ENCODE data around the gene CSTB. TPM values are rescaled to one million over a fixed set of nuclear protein-coding genes. Genes with fewer than 3 reads are reported as not detected.
A peak's percentile ranks its signal among the peaks of the same experiment; 100 is the strongest.

The CSTB gene
- total and polyA plus RNA-seq, 2 experiments from 2014 or later = 24.1 to 120 TPM

GRCh38 chr21:43779660-43780059 lies 3.6 kb upstream of the CSTB start:
- WGBS (ENCODE audit: low lambda C conversion rate, missing lambda C conversion rate) = 84% methylated on average over 5 of the region's 5 CpGs
- no peaks in the 10 kb centered on the region for H3K27me3 ChIP-seq
- no peaks in the 10 kb centered on the region for H3K36me3 ChIP-seq (replicated peaks; ENCODE audit: insufficient read depth, low read depth)
- TF ChIP-seq EZH2 (IDR thresholded peaks at IDR 0.05; ENCODE audit: borderline replicate concordance) = no peak
- TF ChIP-seq CTCF (IDR thresholded peaks at IDR 0.05; ENCODE audit: poor library complexity) = no peak
- H3K4me2 ChIP-seq = no peak overlapping the region
- H3K9me2 ChIP-seq (replicated peaks; ENCODE audit: insufficient read depth) = no peaks in the 10 kb centered on the region
- H3K27ac ChIP-seq = no peak overlapping the region
- no peak overlapping the region for H3K4me3 ChIP-seq
- H4K20me1 ChIP-seq (ENCODE audit: insufficient read depth, poor library complexity, severe bottlenecking) = peaks cover 7% of the 10 kb centered on the region
- H3K4me1 ChIP-seq (ENCODE audit: insufficient read depth) = peaks cover 8% of the 10 kb centered on the region
- no peak for DNase-seq (ENCODE audit: low spot score)
- peaks cover 14% of the 10 kb centered on the region for H3K79me2 ChIP-seq
- no peaks in the 10 kb centered on the region for H3K9me3 ChIP-seq (ENCODE audit: low read depth)
- no peak overlapping the region for H2AFZ ChIP-seq

DNA sequence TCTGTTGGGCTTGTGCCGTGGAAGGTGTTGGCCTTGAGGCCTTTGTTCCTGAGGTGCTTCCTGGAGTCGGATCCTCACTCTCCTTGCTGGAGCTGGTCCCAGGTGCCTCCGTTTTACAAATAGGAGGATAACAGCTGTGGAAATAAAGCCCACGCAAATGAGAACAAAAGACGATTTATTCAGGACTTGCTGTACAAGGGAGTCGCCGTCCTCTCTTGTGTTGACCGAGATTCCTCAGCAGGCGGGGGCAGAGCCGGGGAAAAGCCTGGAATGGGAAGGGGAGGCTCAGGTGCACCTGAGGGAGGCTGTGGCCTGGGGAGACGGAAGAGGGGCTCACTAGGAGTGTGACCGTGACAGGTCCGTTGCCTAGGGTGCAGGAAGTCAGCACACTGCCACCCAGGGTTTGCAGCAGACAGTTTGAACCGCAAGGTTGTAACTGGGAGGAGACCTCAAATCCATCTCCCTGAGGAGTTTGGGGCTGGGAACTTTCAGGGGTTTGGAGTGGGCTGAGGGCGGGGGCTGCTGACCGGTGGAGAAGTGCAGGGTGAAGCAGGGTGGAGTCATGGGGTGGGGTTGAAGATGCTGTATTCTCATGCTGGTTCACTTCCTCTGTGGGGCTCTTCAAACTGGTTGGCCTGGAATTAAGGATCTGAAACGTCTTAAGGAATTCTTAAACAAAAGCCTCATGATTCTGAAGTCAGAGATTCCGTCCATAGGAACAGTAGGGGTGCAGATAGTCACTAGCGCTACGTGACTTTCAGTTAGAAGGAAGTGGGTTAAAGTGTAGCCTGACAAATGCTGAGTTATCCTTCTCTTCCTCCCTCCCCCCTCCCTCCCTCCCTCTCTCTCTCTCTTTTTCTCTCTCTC lies 2.6 kb upstream of the CSTB start:
- H3K36me3 ChIP-seq (replicated peaks; ENCODE audit: insufficient read depth, low read depth) = no peaks in the 10 kb centered on the region
- H3K79me2 ChIP-seq = peaks cover 23% of the 10 kb centered on the region
- H3K4me3 ChIP-seq = no peak overlapping the region
- 63% methylated on average over 20 of the region's 20 CpGs for WGBS (ENCODE audit: low lambda C conversion rate, missing lambda C conversion rate)
- H3K4me2 ChIP-seq = no peak overlapping the region
- peaks cover 8% of the 10 kb centered on the region for H3K4me1 ChIP-seq (ENCODE audit: insufficient read depth)
- H4K20me1 ChIP-seq (ENCODE audit: insufficient read depth, poor library complexity, severe bottlenecking) = peaks cover 14% of the 10 kb centered on the region
- H3K27me3 ChIP-seq = no peaks in the 10 kb centered on the region
- no peaks in the 10 kb centered on the region for H3K9me2 ChIP-seq (replicated peaks; ENCODE audit: insufficient read depth)
- TF ChIP-seq CTCF (IDR thresholded peaks at IDR 0.05; ENCODE audit: poor library complexity) (no peak), EZH2phosphoT487 (IDR thresholded peaks at IDR 0.05; ENCODE audit: low read depth, severe bottlenecking, unreplicated experiment) (no peak), EZH2 (IDR thresholded peaks at IDR 0.05; ENCODE audit: borderline replicate concordance) (no peak)
- H3K27ac ChIP-seq = peak overlapping the region; percentile 16
- DNase-seq (ENCODE audit: low spot score) = no peak
- no peak overlapping the region for H2AFZ ChIP-seq
- H3K9me3 ChIP-seq (ENCODE audit: low read depth) = no peaks in the 10 kb centered on the region

DNA sequence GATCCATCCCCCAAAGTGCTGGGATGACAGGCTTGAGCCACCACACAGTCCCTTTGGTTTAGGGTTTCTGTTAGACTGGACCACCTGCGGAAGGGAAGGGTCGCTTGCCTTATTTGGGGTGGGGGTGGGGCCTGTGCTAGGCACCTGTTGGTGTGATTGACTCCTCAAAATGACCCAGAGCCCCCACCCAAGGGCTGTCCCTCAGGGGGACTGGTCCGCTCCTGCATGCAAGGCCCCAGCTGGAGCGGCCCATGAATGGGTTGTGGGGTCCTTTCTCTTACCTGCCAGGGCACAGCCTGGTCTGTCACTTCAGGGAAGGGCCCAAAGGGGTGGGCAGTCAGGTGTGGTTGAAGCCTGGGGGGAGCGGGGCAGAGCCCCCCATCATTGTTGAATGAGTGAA lies 1.8 kb upstream of the CSTB start:
- Histone ChIP-seq H3K27me3 (no peaks in the 10 kb centered on the region), H3K9me3 (ENCODE audit: low read depth) (no peaks in the 10 kb centered on the region), H3K4me3 (no peak overlapping the region), H2AFZ (no peak overlapping the region), H3K79me2 (peaks cover 28% of the 10 kb centered on the region), H3K27ac (no peak overlapping the region), H3K9me2 (replicated peaks; ENCODE audit: insufficient read depth) (no peaks in the 10 kb centered on the region), H3K4me1 (ENCODE audit: insufficient read depth) (peaks cover 8% of the 10 kb centered on the region), H3K36me3 (replicated peaks; ENCODE audit: insufficient read depth, low read depth) (no peaks in the 10 kb centered on the region), H4K20me1 (ENCODE audit: insufficient read depth, poor library complexity, severe bottlenecking) (peaks cover 15% of the 10 kb centered on the region), H3K4me2 (no peak overlapping the region)
- WGBS (ENCODE audit: low lambda C conversion rate, missing lambda C conversion rate) = 99% methylated on average over 5 of the region's 5 CpGs
- TF ChIP-seq EZH2 (IDR thresholded peaks at IDR 0.05; ENCODE audit: borderline replicate concordance) = no peak
- DNase-seq (ENCODE audit: low spot score) = no peak

DNA sequence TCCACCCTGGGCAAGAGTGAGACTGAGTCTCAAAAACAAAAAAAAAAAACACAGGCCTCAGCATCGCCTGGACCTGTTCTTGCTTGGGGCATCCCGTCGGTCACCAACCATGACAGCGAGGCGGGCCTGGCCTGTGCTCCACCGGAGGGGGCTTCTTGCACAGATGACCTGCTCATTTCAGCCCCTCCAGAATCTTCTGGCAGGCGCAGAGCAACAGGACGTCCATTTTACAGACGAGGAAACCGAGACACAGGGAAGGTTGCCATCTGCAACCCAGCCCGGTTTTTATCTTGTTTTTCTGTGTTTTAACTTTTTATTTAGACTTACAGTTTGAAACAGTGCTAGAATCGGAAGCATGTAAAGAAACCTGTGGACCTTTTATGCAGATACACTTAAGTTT lies 918 bp downstream of the CSTB start:
- peak overlapping the region; percentile 93 for H3K27ac ChIP-seq

More for the DNA sequence above, 918 bp downstream of the CSTB start:
- Histone ChIP-seq H3K9me3 (ENCODE audit: low read depth) (no peaks in the 10 kb centered on the region), H3K79me2 (peaks cover 28% of the 10 kb centered on the region), H3K4me3 (peak overlapping the region; percentile 75), H3K4me1 (ENCODE audit: insufficient read depth) (peaks cover 8% of the 10 kb centered on the region), H2AFZ (no peak overlapping the region), H3K27me3 (no peaks in the 10 kb centered on the region), H3K36me3 (replicated peaks; ENCODE audit: insufficient read depth, low read depth) (no peaks in the 10 kb centered on the region), H4K20me1 (ENCODE audit: insufficient read depth, poor library complexity, severe bottlenecking) (peaks cover 15% of the 10 kb centered on the region), H3K4me2 (peak overlapping the region; percentile 100), H3K9me2 (replicated peaks; ENCODE audit: insufficient read depth) (no peaks in the 10 kb centered on the region)
- no peak for DNase-seq (ENCODE audit: low spot score)
- 83% methylated on average over 12 of the region's 12 CpGs for WGBS (ENCODE audit: low lambda C conversion rate, missing lambda C conversion rate)
- no peak for TF ChIP-seq EZH2 (IDR thresholded peaks at IDR 0.05; ENCODE audit: borderline replicate concordance)

Data from hepatocyte (in vitro differentiated cells).